K562 (cell line): ENCODE data around the gene ZMYM2. TPM values are rescaled to one million over a fixed set of nuclear protein-coding genes. Genes with fewer than 3 reads are reported as not detected.

ENCODE experiments used
- BHLHE40 ChIP-seq: IDR thresholded peaks from 2 replicates; pipeline ENCODE4 v1.6.1; 2011; ENCODE audit warnings: low read length, improper control_type of control experiment
- CTCF ChIP-seq, 3 experiments: IDR thresholded peaks in 2 of 3; conservative IDR thresholded peaks in 1 of 3; 2 replicates each; pipeline ENCODE4 v1.5.1; 2011 to 2012; ENCODE audit warnings: low read length in 3 of 3, mild to moderate bottlenecking in 3 of 3, control low read depth in 2 of 3, improper control_type of control experiment in 1 of 3, inconsistent platforms in 1 of 3, low read depth in 1 of 3, mixed read lengths in 1 of 3, moderate library complexity in 1 of 3; ENCODE audit not compliant: insufficient read depth in 2 of 3
- HIVEP1 ChIP-seq: fragments of 250-450 bp; sonication (Bioruptor Pico); IDR thresholded peaks from 2 replicates; pipeline ENCODE4 v1.4.0; 2020; ENCODE audit warnings: mild to moderate bottlenecking
- MEF2A ChIP-seq: IDR thresholded peaks from 2 replicates; pipeline ENCODE4 v1.6.1; 2011; ENCODE audit warnings: low read depth, mild to moderate bottlenecking, low read length, moderate library complexity; ENCODE audit not compliant: control insufficient read depth
- MEF2D ChIP-seq: conservative IDR thresholded peaks from 2 replicates; pipeline ENCODE4 v1.6.1; 2016; ENCODE audit warnings: low read depth, missing genetic modification characterization, missing compliant biosample characterization
- MLX ChIP-seq, 2 experiments: fragments of 450-650 bp in 1 of 2; sonication (generic) in 1 of 2; formaldehyde crosslinking; conservative IDR thresholded peaks; 2 replicates each; pipeline versions ENCODE4 v1.4.0 to v1.8.1; 2020 to 2022; ENCODE audit warnings: mild to moderate bottlenecking in 1 of 2, missing genetic modification reagents in 1 of 2
- SFPQ ChIP-seq: fragments of 200-400 bp; formaldehyde crosslinking; IDR thresholded peaks from 2 replicates; pipeline ENCODE4 v1.6.1; 2017; ENCODE audit warnings: mild to moderate bottlenecking, low read depth, low read length, moderate library complexity
- STAT6 ChIP-seq: sonication (generic); formaldehyde crosslinking; IDR thresholded peaks from 2 replicates; pipeline ENCODE4 v1.8.1; 2023; ENCODE audit warnings: mild to moderate bottlenecking, missing genetic modification reagents
- TAF15 ChIP-seq: fragments of 200-400 bp; formaldehyde crosslinking; IDR thresholded peaks from 2 replicates; pipeline ENCODE4 v1.6.1; 2017; ENCODE audit warnings: mild to moderate bottlenecking, low read depth, low read length, moderate library complexity
- XRCC5 ChIP-seq: fragments of 200-400 bp; formaldehyde crosslinking; IDR thresholded peaks from 2 replicates; pipeline ENCODE4 v1.6.1; 2017; ENCODE audit warnings: low read depth, mild to moderate bottlenecking, low read length
- ZBTB34 ChIP-seq: fragments of 250-450 bp; sonication (Bioruptor Pico); IDR thresholded peaks from 2 replicates; pipeline ENCODE4 v1.8.0; 2021; ENCODE audit warnings: mild to moderate bottlenecking, moderate library complexity
- ZKSCAN1 ChIP-seq: fragments of 150-350 bp; IDR thresholded peaks from 2 replicates; pipeline ENCODE4 v1.6.1; 2016; ENCODE audit warnings: low read depth, low read length
- ZNF280B ChIP-seq: fragments of 250-450 bp; sonication (Bioruptor Pico); IDR thresholded peaks from 2 replicates; pipeline ENCODE4 v1.5.1; 2021; ENCODE audit warnings: mild to moderate bottlenecking
- ZNF41 ChIP-seq: fragments of 250-450 bp; sonication (Bioruptor Pico); conservative IDR thresholded peaks from 2 replicates; pipeline ENCODE4 v1.4.0; 2020; ENCODE audit warnings: mild to moderate bottlenecking
- ZNF57 ChIP-seq: fragments of 450-650 bp; formaldehyde crosslinking; IDR thresholded peaks from 2 replicates; pipeline ENCODE4 v1.4.0; 2020; ENCODE audit warnings: mild to moderate bottlenecking, moderate library complexity
- ZZZ3 ChIP-seq: fragments of 450-650 bp; IDR thresholded peaks from 2 replicates; pipeline ENCODE4 v1.6.1; 2016; ENCODE audit warnings: antibody characterized with exemption, mild to moderate bottlenecking, moderate library complexity
- polyA plus RNA-seq, 8 experiments: library from polyadenylated mRNA; depleted of rRNA in 4 of 8; stranded (reverse) in 5 of 8; unstranded in 3 of 8; fragments of >200 nt; fragmentation: Nextera tagmentation in 2 of 8; fragmentation: Illumina TruSeq in 1 of 8; extraction: Ambion mirVana in 2 of 8; extraction: Trizol in 1 of 8; gene quantifications; 2 replicates each; pipeline versions ENCODE4 v1.2.1 to v1.2.3, GENCODE V29; 2011 to 2014; ENCODE audit warnings: inconsistent platforms in 1 of 8, missing spikeins in 1 of 8
- total RNA-seq, 7 experiments: library from RNA; depleted of rRNA in 6 of 7; stranded (reverse); fragments of >200 nt in 6 of 7; fragmentation: Illumina TruSeq in 2 of 7; extraction: Trizol in 2 of 7; gene quantifications; 2 replicates each; pipeline versions ENCODE4 v1.2.1 to v1.2.3, GENCODE V29; 2011 to 2021; ENCODE audit warnings: low replicate concordance in 1 of 7

The ZMYM2 gene
- total and polyA plus RNA-seq, 9 of the 15 experiments (the other 6 are each of a cell fraction or from before 2014, with no cell fraction given), result 5.0 to 48.8 (median 26.8) TPM

- peak; percentile 80 to 99 (median 87) for TF ChIP-seq CTCF (IDR thresholded peaks at IDR 0.05 in 2 of 3, conservative IDR thresholded peaks at IDR 0.05 in 1 of 3; ENCODE audit: insufficient read depth in 2 of 3, low read depth in 1 of 3, low read length in 3 of 3)
- TF ChIP-seq ZNF57 (CRISPR knock-in tag), result no peak
- TF ChIP-seq ZKSCAN1, result no peak
- peak; percentile 77; the same call in 1 of the 2 replicates for TF ChIP-seq XRCC5
- no peak for TF ChIP-seq STAT6 (CRISPR knock-in tag)
- TF ChIP-seq ZNF280B (CRISPR knock-in tag), result no peak
- TF ChIP-seq SFPQ, result no peak
- TF ChIP-seq HIVEP1, result no peak
- TF ChIP-seq ZZZ3, result no peak
- TF ChIP-seq MEF2D (tag), result no peak
- TF ChIP-seq ZBTB34 (CRISPR knock-in tag), result no peak
- no peak for TF ChIP-seq TAF15
- TF ChIP-seq MEF2A, result no peak
- TF ChIP-seq MLX (CRISPR knock-in tag; conservative IDR thresholded peaks at IDR 0.05), result no peak
- TF ChIP-seq ZNF41 (CRISPR knock-in tag), result no peak
- peak; percentile 91 for TF ChIP-seq BHLHE40
Measured at GRCh38 chr13:19959831-19960652, 1.5 kb downstream of the ZMYM2 start (continued).
